ENCODE data around the gene GTSE1. TPM values are rescaled to one million over a fixed set of nuclear protein-coding genes. Genes with fewer than 3 reads are reported as not detected.
A peak's percentile ranks its signal among the peaks of the same experiment; 100 is the strongest.

Gene GTSE1
- total RNA-seq, 1 donor from 2014 or later, result 7.2 TPM

DNA sequence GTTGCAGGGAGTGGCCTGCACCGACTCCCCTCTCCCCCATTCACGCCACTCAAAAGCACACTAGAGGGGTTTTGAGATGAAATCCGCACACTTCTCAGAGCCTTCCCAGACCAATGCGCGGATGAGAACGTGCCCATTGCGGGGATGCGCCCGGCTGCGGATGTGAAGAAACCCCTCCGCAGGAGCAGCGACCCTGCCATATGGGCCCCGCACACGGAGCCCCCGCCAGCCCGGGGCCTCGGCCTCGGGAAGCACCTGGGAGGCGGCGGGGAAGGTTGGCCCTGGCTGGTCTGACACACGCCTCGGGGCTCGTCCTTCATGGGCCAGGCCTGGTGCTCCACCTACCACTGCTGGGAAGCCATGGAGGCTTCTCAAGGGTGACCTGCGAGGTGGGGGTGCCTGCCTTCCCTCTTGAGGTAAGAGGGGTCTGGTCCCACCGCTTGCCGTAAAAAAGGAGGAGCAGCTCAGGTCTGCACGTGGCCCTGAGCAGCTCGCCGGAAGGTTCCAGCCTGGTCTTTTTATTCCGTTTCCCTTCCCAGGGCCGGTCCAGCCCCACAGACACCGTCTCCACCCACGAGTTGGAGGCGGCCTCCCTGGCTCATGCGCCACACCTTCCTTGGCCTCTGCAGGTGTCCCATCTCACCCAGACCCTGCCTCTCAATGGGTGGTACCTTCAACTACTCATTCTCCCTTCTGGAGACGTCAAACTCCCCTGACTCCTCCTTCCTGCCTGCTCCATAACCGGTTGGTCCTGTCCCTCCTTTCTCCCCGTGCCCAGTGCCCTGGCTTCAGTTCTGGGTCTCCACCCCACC, 78.2 kb downstream of the GTSE1 start:
- no peak for DNase-seq (ENCODE audit: low spot score)
- Mint-ChIP-seq H3K27me3 (ENCODE audit: low read depth) (no peaks in the 10 kb centered on the region), H3K4me3 (ENCODE audit: unreplicated experiment) (no peak overlapping the region), H3K4me1 (ENCODE audit: low read depth) (peaks cover 26% of the 10 kb centered on the region), H3K27ac (ENCODE audit: unreplicated experiment) (no peak overlapping the region), H3K36me3 (ENCODE audit: low read depth) (peaks cover 35% of the 10 kb centered on the region), H3K9me3 (ENCODE audit: low read depth) (peaks cover 11% of the 10 kb centered on the region)
- TF ChIP-seq, protein P1, sequence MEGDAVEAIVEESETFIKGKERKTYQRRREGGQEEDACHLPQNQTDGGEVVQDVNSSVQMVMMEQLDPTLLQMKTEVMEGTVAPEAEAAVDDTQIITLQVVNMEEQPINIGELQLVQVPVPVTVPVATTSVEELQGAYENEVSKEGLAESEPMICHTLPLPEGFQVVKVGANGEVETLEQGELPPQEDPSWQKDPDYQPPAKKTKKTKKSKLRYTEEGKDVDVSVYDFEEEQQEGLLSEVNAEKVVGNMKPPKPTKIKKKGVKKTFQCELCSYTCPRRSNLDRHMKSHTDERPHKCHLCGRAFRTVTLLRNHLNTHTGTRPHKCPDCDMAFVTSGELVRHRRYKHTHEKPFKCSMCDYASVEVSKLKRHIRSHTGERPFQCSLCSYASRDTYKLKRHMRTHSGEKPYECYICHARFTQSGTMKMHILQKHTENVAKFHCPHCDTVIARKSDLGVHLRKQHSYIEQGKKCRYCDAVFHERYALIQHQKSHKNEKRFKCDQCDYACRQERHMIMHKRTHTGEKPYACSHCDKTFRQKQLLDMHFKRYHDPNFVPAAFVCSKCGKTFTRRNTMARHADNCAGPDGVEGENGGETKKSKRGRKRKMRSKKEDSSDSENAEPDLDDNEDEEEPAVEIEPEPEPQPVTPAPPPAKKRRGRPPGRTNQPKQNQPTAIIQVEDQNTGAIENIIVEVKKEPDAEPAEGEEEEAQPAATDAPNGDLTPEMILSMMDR (IDR thresholded peaks at IDR 0.05), result no peak

DNA sequence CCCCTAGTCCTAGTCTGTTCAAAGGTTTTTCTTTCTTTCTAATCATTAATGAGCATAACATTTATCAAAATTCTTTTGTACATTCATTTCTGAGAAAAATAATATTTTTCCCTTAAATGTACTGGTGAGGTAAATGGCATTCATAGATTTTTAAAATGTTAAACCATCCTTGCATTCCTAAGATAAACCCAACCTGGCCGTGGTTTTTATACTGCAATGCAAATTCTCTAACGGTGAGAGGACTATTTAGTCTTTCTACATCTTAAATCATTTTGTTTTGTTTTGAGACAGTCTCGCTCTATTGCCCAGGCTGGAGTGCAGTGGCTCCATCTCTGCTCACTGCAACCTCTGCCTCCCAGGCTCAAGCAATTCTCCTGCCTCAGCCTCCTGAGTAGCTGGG, 79.4 kb downstream of the GTSE1 start:
- Mint-ChIP-seq H3K36me3 (ENCODE audit: low read depth) (peaks cover 42% of the 10 kb centered on the region), H3K27ac (ENCODE audit: unreplicated experiment) (no peak overlapping the region), H3K4me3 (ENCODE audit: unreplicated experiment) (no peak overlapping the region), H3K4me1 (ENCODE audit: low read depth) (peaks cover 28% of the 10 kb centered on the region), H3K9me3 (ENCODE audit: low read depth) (peaks cover 11% of the 10 kb centered on the region), H3K27me3 (ENCODE audit: low read depth) (no peaks in the 10 kb centered on the region)
- TF ChIP-seq, protein P1 (IDR thresholded peaks at IDR 0.05), result no peak
- DNase-seq (ENCODE audit: low spot score), result no peak

DNA sequence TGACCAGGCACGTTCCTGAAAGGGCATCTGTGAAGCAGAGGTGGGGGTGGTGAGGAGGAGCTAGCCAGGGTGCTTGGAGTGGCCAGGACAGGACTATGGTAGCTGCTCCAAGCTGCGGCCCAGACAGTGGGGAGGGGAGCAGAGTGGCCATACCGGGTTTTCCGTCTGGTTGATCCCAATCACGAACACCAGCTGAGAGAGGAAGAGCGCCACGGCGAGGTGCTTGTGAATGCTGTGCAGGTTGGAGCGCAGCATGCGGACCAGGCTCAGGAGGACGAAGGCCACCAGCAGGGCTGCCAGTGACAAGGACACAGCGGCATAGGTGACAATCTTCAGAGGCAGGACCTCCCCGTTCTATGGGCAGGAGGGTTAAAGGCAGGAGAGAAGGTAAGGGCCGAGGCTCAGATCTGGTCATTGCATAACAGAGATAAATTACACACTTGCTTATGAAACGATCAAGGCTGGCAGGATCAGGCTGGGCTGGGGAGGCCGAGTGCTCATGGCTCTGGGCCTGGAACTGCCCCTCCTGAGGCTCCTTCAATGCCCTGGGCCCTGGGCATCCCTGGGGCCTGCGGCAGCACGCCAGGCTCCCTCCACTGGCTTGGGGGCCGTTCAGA, 80.3 kb downstream of the GTSE1 start:
- Mint-ChIP-seq H3K27me3 (ENCODE audit: low read depth) (no peaks in the 10 kb centered on the region), H3K36me3 (ENCODE audit: low read depth) (peaks cover 43% of the 10 kb centered on the region), H3K27ac (ENCODE audit: unreplicated experiment) (no peak overlapping the region), H3K4me1 (ENCODE audit: low read depth) (peaks cover 28% of the 10 kb centered on the region), H3K9me3 (ENCODE audit: low read depth) (peaks cover 11% of the 10 kb centered on the region), H3K4me3 (ENCODE audit: unreplicated experiment) (no peak overlapping the region)
- TF ChIP-seq, protein P1 (IDR thresholded peaks at IDR 0.05), result no peak
- no peak for DNase-seq (ENCODE audit: low spot score)

DNA sequence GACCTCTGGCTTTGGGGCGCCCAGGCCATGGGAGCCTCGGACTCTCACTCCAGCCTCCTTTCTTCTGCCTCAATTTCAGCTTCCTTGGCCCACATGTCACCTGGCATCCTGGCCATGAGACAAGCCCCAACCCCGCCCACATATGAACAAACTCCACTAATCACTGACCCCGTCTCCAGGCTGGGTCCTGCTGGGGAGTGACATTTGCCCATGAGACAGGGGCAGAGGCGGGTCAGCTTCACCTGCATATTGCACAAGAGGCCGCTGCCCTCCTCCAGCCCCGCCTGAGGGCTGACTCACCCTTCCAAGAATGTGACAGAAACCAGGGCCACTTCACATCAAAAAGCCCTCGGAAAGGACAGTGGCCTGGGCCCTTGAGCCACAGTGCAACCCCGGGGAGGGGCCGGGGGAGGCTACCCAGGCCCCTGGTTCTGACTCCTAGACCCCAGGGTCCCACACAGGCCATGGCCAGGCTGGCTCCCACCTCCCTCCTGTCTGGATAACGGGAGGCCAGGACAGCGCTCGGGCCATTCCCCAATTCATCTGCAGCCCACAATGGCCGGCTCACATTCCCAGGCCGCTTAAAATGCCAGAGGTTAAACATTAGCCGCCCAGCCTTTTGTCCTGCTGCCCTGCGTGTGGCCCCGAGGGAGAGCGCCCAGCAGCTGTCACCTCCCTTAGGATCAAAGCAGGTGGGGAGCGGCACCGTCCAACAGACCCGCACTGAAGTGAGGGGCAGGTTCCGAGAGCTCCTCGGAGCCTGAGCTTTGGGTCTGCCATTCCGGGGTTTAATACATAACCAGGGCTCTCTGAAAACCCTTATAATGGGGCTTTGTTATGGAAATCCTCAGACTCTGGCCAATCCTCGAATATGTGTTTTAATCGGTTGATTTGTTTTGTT, 81.1 kb downstream of the GTSE1 start:
- TF ChIP-seq, protein P1 (IDR thresholded peaks at IDR 0.05), result no peak
- Mint-ChIP-seq H3K27me3 (ENCODE audit: low read depth) (no peaks in the 10 kb centered on the region), H3K36me3 (ENCODE audit: low read depth) (peaks cover 44% of the 10 kb centered on the region), H3K9me3 (ENCODE audit: low read depth) (peaks cover 11% of the 10 kb centered on the region), H3K4me3 (ENCODE audit: unreplicated experiment) (no peak overlapping the region), H3K4me1 (ENCODE audit: low read depth) (peaks cover 28% of the 10 kb centered on the region), H3K27ac (ENCODE audit: unreplicated experiment) (peak overlapping the region; percentile 59)
- DNase-seq (ENCODE audit: low spot score), result peak; percentile 75
